HG03460 (cell line): ENCODE measurements around the gene BIRC3.

ENCODE experiments used
- ATAC-seq: cut with Tn5 transposase; IDR thresholded peaks from one replicate; pipeline ENCODE4 v1.9.1; 2021; ENCODE audit not compliant: unreplicated experiment

BIRC3 gene

DNA sequence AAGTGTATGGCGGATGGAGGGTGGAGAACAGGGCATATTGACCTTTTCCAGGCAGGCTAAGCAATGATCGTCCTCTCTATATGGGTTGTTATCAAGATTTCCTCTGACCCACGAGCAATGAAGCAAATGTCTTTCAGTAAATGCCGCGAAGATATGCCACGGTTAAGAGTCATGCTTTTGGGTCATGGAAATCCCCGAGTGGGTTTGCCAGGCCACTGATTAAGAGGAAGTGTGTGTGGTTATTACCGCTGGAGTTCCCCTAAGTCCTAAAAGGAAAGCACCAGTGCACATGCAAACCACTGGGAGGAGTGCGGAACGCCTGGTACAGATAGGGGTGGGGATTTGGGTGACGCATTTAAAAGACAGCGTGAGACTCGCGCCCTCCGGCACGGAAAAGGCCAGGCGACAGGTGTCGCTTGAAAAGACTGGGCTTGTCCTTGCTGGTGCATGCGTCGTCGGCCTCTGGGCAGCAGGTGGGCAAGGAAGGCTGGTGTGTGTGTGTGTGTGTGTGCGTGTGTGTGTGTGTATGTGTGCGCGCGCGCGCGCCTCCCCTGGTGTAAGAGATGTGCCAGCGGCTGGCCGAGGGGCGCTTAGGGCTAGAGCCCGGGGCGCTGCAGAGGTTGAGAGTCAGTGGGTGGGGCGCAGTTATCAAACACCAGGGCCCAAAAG lies at the start of gene BIRC3:
BIRC3 (plus strand) TSS at position 386 of the 669 bp plus-strand sequence. CDS start 7,026 bp downstream, outside the sequence.
- ATAC-seq, result peak; percentile 79

DNA sequence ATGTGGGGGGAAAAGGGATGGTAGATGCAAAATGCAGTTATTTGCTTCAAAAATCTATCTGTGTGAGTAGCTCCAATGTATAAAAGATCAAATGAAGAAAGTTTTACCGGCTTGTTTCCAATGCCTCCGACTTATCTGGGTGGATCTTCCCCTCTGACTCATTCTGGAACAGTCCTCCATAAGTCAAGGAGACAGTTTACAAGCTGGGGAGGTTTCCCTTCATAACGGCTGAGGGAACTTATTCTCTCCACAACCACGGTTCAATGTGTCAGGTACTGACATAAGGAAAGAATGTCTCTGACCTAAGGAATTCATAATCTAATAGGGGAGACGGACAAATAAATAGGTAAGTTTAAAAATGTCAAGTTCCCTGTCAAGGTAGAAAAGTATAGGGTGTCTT lies 49.7 kb upstream of the BIRC3 start:
- ATAC-seq, result no peak

DNA sequence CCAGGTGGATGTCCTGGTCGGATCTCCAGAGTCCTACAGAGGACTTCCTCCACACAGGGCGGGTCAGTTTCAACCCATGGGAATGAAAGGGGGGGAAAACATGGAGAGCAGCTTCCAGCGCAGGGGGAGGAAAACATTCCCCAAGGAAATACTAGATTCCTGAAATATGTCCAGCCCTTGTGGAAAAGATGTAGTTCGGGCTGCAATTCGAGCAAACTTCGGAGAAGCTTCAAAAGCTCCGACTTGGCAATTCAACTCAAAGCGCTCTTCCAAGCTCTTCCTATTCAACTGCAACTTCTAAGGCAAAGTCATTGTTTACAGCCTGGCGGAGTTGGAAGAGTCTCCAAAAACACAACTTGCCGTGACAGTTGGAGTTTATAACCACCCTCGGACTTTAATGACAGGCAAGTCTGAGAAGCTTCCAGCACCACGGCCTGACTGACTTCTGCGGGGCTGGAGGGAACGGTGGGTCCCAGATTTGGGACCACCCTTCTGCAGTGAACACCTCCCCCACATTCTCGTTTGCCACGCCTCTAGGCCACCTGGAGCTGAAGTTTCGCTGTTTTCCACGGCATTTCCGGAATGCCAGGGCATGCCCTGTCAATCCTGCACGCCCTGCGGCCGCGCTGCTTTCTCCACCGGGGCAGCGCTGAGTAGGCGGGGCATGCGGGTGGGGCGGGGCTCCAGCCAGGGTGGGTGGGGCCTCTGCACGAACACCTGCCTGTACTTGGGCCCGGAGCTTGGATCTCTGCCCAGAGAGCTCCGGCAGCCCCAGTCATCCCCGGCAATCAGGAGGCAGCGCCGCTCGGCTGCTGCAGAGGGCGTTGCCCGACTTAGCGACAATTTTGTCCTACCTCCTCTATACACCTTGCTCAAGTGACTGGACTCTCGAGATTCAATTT lies 49.0 kb upstream of the BIRC3 start:
- peak; percentile 95 for ATAC-seq

DNA sequence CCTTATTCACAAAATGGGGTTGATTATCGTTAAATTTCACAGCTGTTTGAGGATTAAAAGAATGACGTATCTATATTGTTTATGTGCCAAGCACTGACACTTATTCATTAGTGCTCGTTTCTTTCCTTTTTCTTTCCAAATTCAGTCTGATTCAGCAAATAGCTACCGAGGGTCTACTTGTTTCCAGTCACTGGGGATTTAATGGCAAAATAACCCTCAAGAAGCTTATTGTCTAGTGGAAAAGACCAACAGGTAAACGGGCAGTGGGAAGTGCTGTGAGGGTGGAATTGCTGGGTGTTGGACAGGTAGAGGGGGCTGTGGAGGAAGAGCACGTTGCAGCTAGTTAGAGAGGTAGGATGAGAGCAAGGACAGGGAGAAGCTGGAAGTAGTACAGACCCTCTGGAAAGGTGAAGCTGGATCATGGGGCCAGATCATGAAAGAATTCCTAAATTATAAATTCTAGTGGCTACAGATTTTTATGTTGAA lies 48.3 kb upstream of the BIRC3 start:
- no peak for ATAC-seq

DNA sequence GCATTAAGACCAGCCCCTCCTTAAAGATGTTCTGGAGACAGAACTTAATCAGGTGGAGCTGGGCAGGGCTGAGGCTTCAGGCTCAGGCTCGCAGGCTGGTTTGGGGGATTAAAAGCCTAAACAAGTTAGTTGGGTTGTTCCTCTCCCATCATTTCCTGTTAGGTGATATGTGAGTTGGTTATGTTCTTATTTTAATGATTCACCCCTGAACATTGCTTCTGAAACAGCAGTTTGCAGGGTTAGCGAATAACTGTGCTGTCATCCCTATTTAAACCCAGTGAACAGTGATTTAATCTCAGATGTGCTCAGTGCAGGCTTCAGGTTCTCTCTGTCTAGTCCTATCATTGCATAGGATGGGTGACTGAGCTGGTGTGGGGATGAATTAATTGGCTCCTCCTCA lies 47.4 kb upstream of the BIRC3 start:
- ATAC-seq, result no peak

DNA sequence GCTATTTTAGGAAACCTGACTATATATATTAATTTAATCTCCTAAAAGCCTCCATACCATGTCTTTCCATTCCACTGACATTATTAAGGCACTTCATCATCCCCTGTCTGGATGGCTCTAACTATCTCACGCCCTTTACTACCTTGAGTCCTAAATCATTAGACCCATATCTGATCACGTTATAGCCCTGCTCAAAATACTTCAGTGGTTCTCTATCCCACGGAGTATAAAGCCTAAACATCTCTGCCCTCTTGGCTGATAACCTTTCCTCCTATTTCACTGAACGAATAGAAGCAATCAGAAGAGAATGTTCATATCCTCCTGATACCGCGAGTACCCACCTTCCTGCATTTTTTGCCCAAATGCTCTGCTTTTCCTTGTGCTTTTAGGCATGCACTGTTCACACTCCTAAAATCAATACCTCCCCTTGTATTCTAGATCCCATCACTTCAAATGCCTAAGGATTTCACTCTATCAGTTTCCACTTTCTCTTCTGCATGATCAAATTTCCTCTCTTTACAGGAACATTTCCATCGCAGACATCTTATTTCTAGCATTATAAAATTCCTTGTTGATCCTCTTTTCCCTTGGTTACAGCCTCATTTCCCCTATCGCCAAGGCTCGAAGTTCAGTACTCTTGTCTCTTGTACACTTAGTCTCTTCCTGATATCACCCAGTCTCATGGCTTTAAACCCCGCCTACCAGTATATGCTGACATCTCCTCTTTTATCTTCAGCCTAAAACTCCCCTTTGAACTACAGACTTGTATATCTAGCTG lies 45.0 kb upstream of the BIRC3 start:
- no peak for ATAC-seq

DNA sequence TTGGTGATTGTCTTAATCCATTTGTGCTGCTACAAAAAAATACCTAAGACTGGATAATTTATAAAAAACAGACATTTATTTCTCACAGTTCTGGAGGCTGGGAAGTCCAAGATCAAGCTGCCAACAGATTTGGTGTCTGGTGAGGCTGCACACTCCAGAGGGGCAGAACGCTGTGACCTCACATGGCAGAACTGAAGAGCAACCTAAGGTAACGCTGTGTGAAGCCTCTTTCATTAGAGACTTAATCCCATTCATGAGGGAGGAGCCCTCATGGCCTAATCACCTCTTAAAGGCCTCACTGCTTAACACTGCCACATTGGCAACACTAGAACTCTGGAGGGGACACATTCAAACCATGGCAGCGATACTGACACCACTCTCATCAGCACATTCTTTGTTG lies 42.7 kb upstream of the BIRC3 start:
- ATAC-seq, result no peak

DNA sequence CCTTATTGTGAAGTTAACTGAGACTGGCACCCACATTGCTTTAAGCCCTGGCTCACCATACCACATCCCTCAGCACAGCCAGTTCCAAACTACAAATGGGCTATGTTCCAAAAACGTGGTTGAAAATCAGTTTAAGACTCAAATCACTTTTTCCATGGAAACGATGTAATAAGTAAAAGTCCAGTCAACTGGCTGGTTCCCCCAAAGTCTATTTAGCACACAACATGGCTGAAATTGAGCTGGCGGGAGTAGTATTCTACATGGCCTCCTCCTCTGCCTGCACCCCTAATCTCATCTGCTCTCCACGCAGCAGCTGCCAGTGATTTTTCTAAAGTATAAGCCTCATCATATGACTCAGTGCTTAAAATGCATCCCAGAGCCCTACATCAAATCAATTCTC lies 40.9 kb upstream of the BIRC3 start:
- ATAC-seq, result no peak

DNA sequence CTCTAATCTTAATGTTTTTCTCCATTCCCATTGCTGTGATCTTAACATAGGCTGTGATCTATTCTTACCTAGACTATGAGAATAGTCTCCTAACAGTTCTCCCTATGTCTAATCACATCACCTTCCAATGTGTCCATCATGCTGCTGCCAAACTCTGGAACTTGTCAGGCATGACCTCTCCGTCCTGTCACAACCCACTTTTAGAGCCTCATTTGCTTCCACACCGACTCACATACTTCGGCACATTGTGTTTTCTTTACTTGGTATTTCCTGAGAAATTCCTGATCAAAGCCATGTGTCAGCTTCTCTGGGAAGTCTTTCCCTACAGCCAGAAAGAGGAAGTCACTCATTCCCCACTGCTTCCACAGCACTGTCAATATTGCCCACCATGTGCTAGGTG lies 40.5 kb upstream of the BIRC3 start:
- ATAC-seq, result no peak

DNA sequence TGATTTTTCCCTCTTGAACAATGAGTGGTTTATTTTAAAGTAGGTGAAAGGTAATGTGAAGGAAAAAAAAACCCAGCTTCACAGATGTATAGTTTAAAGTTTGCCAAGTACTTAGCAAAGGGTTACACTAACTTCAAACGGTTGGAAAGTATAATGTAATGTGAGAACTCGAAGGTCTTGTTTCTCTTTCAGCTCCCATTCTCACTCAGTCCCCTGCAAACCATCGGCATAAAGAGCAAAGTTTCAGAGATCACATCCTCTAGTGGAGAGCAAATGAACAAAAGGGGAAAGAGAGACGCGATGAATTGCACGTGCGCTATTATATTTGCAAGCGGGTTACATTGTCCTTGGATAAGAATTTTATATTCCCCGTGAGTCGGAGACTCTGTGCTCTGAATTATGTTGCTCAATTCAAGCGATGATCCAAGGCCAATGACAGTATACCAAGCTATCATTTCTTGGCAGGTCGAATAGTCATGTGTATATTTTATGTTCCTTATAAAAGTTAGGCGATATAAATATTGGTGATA lies 37.6 kb upstream of the BIRC3 start:
- peak; percentile 93 for ATAC-seq

DNA sequence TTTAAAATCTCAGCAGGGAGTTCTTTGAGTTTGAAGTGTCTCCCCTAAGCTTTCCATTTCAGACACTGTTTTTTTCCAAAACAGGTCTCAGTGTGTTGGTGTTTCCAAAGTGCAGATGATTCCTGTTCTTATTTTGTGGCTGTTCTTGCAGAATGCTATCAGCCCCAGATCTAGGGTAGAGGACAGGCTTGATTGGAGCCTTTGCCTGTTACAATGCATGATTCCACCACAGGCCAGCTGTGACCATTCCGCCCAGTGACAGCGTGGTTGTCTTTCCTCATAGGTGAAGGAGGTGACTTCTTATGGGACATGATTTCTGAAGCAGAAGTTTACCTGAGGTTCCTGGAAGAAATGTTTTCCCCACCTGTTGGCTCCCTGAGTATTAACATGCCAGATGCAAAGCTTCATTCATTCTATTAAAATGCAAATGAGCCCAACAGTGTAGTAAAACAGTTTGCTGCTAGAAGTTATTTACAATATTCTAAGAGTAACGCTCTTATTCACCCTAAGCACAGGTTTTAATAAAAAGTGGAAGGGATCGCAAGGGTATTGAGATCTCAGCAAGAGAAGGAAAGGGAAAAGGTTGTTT lies 36.9 kb upstream of the BIRC3 start:
- no peak for ATAC-seq

DNA sequence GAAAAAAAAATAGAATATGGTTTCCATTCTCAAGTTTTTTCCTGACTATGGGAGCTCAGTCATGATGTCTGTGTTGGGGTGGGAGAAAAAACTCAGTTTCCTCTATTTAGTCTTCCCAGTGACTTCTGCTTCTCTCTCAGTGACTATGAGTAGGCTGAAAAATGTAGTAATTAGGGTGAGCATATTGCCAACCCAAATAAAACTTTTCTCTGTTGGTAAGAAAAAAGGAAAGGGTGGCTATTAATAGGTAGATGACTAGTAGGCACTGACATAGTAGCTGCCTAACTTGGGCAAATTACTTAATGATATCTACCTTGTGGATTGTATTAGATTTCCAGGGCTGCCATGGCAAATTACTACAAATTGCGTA lies 34.2 kb upstream of the BIRC3 start:
- ATAC-seq, result no peak

DNA sequence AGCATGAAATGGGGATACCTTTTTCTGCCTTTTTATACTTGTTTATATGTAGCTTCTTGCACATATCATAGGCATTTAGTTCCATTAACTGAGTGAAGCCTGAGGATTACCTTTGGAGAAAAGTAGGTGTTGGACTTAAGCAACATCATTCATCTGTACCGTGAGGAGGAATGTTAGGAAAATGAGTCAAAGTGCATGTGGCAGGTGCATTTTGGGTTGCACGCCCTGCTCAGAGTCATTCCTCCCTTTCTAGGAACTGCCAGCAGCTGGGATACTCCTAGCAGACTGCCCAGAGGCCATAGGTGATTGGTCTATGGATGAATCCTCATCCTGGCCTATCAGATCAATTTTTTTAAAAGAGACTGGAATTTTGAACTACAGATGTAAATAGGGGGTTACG lies 33.3 kb upstream of the BIRC3 start:
- no peak for ATAC-seq

DNA sequence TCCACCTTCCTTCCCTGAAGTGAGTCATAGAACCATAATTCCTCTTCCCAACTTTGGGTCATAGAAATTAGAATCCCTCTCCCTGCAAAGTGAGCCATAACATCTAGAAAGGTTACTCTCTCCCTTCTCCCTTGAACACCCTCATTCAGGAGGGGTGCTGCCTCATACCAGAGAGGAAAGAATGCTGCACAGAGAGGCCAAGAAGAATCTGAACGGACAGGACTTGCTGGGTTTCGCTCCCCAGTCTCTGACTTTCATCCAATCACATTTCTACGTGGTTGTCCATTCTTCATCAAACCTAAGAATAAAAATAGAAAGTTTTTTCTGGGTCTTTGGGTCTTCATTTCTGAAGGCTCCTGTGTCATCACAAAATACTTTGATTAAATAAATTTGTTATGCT lies 31.0 kb upstream of the BIRC3 start:
- no peak for ATAC-seq

DNA sequence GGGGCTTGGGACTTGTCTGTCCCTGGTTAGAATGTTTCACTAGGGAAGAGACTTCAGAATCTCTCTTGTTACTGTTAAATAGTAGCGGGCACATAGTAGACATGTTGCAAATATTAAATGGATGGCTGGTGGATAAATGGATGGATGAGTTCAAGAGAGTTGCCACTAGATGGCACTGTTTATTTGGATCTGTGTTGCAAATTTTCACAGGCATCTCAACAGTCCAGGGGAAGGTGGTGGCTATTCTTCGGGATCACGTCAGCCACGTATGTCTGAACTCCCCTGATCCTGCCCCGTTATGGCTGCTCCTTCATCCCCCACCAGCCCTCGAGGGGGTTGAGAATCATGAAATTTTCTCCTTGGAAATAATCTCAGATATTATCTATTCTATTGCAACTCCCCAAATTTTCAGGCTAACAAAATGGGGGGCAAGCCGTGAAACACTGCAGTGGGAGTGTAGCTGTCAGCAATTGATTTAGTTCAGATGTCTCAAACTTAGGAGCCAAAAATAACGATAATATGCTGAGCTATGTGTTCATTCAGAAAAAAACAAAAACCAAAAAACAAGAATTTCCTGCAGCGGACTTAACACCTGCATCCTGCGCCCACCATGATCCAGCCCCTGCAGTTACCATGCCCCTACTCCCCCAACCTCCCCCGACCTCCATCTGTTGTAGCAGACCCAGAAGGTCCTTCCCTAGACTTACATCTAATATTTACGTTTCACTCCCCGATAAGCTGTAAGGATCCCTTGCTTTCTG lies 29.1 kb upstream of the BIRC3 start:
- peak; percentile 93 for ATAC-seq

DNA sequence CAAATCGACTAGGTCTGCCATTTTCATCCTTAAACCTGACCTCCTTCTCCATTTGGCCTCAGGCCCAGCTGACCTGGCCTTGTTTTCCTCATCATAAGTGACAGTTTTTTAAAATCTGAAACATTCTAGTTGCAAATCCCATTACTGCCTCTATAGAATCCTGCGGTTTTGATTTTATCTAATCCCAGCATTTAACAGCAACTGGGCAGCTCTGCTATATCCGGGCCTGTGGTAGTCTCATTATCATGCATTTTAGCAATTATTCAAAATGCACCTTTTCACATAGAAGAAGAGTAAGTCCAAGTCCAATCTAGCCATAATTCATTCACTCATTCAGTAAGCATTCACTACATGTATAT lies 28.6 kb upstream of the BIRC3 start:
- ATAC-seq, result no peak

DNA sequence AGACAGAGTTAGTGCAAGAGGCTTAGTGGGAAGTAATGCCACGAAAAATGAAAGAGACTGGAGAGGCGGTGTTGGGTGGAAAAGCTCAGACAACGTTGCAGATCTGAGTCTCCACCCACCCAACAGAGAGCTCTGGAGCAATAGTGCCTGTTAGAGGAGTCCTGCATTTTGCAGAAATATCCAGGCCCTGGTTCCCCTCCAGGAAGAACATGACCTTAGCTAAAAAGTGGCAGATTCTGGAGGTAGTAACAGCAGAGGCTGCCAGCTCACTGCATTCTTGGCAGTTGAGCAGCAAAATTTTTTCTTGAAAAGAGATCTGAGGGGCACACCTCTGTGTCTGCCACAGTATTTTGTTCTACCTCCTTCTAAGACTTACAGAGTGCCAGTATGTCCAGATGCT lies 27.7 kb upstream of the BIRC3 start:
- ATAC-seq, result no peak

DNA sequence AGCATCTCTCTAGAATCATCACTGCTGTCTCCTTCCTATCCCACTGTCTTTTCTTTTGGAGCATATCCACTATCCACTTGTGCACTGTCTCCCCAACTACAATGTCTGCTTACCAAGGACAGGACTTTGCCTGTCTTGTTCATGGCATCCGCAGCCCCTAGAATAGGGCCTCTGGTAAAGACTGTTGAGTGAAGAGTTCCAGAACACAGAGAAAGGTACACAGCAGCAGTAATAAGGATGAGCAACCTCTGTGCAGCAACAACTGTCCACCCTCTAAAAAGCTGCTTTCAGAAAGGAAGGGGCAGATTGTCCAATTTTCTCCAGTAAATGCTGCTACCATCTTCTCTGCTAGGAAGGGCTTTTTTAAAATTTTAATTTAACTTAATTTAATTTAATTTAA lies 25.5 kb upstream of the BIRC3 start:
- ATAC-seq, result no peak

DNA sequence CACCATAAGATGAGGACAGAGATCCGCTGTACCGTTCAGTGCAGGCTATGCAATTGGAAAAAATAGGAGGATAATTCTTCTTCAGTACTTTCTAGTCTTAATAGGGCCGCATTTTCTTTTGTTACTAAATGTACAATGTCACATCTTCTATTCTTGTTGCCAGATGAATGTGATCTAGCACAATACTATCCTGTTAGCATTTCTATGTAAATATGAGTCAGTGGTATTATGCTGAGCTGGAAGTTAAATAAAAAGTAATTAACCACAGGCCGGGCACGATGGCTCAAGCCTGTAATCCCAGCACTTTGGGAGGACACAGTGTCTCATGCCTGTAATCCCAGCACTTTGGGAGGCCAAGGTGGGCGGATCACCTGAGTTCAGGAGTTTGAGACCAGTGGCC lies 24.4 kb upstream of the BIRC3 start:
- no peak for ATAC-seq

DNA sequence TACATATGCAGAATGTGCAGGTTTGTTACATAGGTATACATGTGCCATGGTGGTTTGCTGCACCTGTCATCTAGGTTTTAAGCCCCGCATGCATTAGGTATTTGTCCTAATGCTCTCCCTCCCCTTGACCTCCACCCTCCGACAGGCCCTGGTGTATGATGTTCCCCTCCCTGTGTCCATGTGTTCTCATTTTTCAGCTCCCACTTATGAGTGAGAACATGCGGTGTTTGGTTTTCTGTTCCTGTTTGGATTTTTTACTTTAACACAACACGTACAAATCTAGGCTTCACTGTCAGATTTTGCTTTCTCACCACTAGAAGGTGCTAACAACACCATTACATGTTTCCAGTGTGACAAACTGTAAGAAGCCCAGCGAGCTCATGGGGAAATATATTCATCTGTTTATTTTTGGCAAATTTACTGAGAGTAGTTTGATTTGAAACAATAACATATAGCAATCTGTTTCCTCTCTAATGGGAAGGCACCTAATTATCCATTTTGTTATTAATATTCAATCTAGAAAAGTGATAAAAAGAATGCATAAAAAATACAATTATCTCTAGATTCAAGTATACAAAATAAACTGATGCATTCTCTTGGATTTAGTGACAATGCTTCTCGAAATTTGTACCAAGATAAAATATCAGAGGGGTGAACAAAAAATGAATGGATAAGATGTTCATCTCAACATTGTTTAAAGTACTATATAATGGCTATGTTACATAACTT lies 23.2 kb upstream of the BIRC3 start:
- ATAC-seq, result peak; percentile 91
